ENCODE results near the gene PPP1R26. TPM values are rescaled to one million over a fixed set of nuclear protein-coding genes. Genes with fewer than 3 reads are reported as not detected.
"Not testable (repeated sequence)": the region's sequence is repeated elsewhere in the genome, so short reads cannot be mapped to it uniquely, and the experiment has no call there.

PPP1R26 gene
- total RNA-seq, 1 donor from 2014 or later = 26.3 TPM

GRCh38 chr9:135531096-135531495 lies 51.5 kb downstream of the PPP1R26 start:
- intact Hi-C loops (cut with DNase I) = no loop called here
- no peak for DNase-seq (ENCODE audit: low spot score)

GRCh38 chr9:135533113-135533512 lies 53.5 kb downstream of the PPP1R26 start:
- no peak for DNase-seq (ENCODE audit: low spot score)
- intact Hi-C loops (cut with DNase I) = no loop called here

- intact Hi-C loops (cut with DNase I) = no loop called here
- DNase-seq (ENCODE audit: low spot score) = no peak
These were observed 54.1 kb downstream of the PPP1R26 start for GRCh38 chr9:135533674-135534073.

GRCh38 chr9:135534192-135534711 lies 54.7 kb downstream of the PPP1R26 start:
- DNase-seq (ENCODE audit: low spot score); intact Hi-C loops (cut with DNase I): not testable (repeated sequence)

- DNase-seq (ENCODE audit: low spot score); intact Hi-C loops (cut with DNase I): not testable (repeated sequence)
These were observed 55.2 kb downstream of the PPP1R26 start for GRCh38 chr9:135534826-135535225.

- intact Hi-C loops (cut with DNase I) = not testable (repeated sequence)
These were observed 56.0 kb downstream of the PPP1R26 start for GRCh38 chr9:135535631-135536030.

GRCh38 chr9:135536216-135536615 lies 56.6 kb downstream of the PPP1R26 start:
- intact Hi-C loops (cut with DNase I) = no loop called here
- DNase-seq (ENCODE audit: low spot score) = no peak

More at GRCh38 chr9:135535631-135536030, 56.0 kb downstream of the PPP1R26 start:
- not testable (repeated sequence) for DNase-seq (ENCODE audit: low spot score)

Other genes starting within 250 kb of the PPP1R26 start
- 37.2 TPM for gene MRPS2, start 20.9 kb downstream of the PPP1R26 start, total RNA-seq
- gene LCN1, start 41.7 kb downstream of the PPP1R26 start, total RNA-seq = not detected
- not detected for gene OBP2A, start 66.3 kb downstream of the PPP1R26 start, total RNA-seq
- gene PAEP, start 82.0 kb downstream of the PPP1R26 start, total RNA-seq = not detected
- gene GLT6D1, start 159.8 kb downstream of the PPP1R26 start, total RNA-seq = not detected
- gene LCN9, start 183.5 kb downstream of the PPP1R26 start, total RNA-seq = not detected
- not detected for gene SOHLH1, start 219.7 kb downstream of the PPP1R26 start, total RNA-seq
- 1.2 TPM for gene KCNT1, start 222.4 kb downstream of the PPP1R26 start, total RNA-seq